ENCODE measurements around the gene RHCE. TPM values are rescaled to one million over a fixed set of nuclear protein-coding genes. Genes with fewer than 3 reads are reported as not detected.
A peak's percentile ranks its signal among the peaks of the same experiment; 100 is the strongest.

The RHCE gene
- total and polyA plus RNA-seq, 7 donors = 0.22 to 2.0 (median 0.88) TPM; not detected in 1

DNA sequence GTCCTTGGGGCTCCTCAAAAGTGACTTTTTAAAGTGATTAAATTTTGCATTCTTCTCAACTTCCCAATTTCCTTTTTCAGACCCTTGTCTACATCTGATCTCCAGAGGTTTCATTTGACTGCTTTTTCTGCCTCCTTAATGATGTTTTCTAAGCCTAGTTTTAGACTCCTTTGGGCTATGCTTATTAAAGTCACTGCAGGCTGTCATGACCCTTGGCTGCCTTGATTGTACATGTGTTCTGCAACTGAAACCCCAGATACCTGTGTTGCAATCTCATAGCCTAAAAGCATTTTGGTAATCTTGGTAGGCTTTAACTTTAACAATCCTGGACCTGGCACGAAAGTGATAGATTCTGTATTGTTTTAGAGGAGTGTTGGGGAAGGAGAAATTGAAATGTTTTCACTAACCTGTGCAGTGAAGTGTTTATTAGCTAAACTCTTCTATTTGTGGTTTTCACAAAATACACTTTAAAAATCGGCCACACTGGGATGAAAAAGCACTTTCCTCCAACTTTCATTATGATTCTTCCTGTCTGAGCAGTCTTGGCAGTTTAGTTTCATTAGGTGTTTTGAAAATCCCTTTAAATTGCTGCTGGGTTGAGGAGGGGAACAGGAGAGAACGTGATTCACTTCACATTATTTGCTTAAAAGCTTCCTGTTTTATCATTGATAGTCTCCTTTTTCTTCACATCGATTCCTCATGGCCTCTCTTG is 14.9 kb upstream of the RHCE start:
- intact Hi-C loops (cut with DNase I) = loop anchor here in 1 of 2 donors (5.0 kb wide), 1 partner anchor 37 kb away; no protein-coding TSS in a partner anchor
- peak overlapping the region; percentile 95 for H3K27ac ChIP-seq

DNA sequence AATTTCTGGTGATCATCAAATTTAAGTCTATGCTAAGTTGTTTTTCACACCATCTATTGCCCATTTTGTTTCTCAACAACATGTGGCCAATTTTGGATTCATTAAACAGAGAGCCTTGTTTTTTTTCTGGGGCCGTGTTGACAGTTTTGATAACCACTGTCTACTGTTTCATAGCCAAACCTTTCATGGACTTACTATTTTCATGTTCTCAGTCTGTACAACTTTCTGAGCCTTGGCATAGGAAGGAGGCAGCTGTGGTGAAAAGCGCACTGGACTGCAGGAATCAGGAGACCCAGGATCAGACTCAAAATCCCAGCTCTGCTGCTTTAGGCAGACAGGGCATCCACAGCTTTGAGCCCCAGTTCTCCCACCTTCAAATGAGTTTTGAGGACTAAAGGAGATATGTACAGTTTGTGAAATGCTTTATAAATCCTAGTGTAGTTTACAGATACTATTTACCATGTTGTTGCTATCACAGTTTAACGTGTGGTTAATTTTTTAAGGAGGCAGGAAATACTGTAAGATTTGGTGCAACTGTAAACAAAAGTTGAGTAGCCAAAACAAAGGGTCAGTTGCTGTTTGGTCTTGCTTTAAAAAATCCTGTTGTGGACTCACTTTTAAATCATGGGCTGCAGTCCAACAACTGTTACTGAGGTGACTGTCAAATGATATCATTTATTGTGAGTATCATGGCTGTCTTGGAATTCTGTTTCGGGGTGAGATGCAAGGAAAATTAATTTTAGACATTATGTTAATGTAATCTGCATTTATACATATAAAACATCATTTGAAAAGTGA is 13.0 kb upstream of the RHCE start:
- H3K36me3 ChIP-seq (ENCODE audit: insufficient read depth in 1 of 2, low read depth in 1 of 2) = peaks cover 0 to under 1% of the 10 kb centered on the region in 2 donors
- H3K4me1 ChIP-seq = peaks cover 55% of the 10 kb centered on the region
- no peak for DNase-seq
- H3K4me3 ChIP-seq = peak overlapping the region; percentile 94
- ATAC-seq = no peak
- peak overlapping the region; percentile 95 for H3K27ac ChIP-seq
- 3 to 13% (median 10%) methylated on average over 4 of the region's 4 CpGs for WGBS, 3 donors
- H3K9me3 ChIP-seq = no peaks in the 10 kb centered on the region
- TF ChIP-seq, protein P1, sequence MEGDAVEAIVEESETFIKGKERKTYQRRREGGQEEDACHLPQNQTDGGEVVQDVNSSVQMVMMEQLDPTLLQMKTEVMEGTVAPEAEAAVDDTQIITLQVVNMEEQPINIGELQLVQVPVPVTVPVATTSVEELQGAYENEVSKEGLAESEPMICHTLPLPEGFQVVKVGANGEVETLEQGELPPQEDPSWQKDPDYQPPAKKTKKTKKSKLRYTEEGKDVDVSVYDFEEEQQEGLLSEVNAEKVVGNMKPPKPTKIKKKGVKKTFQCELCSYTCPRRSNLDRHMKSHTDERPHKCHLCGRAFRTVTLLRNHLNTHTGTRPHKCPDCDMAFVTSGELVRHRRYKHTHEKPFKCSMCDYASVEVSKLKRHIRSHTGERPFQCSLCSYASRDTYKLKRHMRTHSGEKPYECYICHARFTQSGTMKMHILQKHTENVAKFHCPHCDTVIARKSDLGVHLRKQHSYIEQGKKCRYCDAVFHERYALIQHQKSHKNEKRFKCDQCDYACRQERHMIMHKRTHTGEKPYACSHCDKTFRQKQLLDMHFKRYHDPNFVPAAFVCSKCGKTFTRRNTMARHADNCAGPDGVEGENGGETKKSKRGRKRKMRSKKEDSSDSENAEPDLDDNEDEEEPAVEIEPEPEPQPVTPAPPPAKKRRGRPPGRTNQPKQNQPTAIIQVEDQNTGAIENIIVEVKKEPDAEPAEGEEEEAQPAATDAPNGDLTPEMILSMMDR (IDR thresholded peaks at IDR 0.05) = no peak
- intact Hi-C loops (cut with DNase I) = loop anchor here (5.0 kb wide), 2 partner anchors 191 to 364 kb away; no protein-coding TSS in a partner anchor
- H3K27me3 ChIP-seq (ENCODE audit: insufficient read depth in 3 of 3, low read length in 2 of 3) = no peaks in the 10 kb centered on the region

More for the DNA sequence above, 14.9 kb upstream of the RHCE start:
- Histone ChIP-seq H3K36me3 (ENCODE audit: insufficient read depth in 1 of 2, low read depth in 1 of 2) (no peaks in the 10 kb centered on the region), H3K9me3 (no peaks in the 10 kb centered on the region), H3K4me3 (peak overlapping the region; percentile 94), H3K27me3 (ENCODE audit: insufficient read depth in 3 of 3, low read length in 2 of 3) (no peaks in the 10 kb centered on the region), H3K4me1 (peaks cover 55% of the 10 kb centered on the region)
- TF ChIP-seq, protein P1 (IDR thresholded peaks at IDR 0.05) = no peak
- 14 to 28% (median 18%) methylated on average over 4 of the region's 4 CpGs for WGBS, 3 donors
- DNase-seq (no peak), ATAC-seq (peak in 2 of 4 donors; percentile 37 to 42)

DNA sequence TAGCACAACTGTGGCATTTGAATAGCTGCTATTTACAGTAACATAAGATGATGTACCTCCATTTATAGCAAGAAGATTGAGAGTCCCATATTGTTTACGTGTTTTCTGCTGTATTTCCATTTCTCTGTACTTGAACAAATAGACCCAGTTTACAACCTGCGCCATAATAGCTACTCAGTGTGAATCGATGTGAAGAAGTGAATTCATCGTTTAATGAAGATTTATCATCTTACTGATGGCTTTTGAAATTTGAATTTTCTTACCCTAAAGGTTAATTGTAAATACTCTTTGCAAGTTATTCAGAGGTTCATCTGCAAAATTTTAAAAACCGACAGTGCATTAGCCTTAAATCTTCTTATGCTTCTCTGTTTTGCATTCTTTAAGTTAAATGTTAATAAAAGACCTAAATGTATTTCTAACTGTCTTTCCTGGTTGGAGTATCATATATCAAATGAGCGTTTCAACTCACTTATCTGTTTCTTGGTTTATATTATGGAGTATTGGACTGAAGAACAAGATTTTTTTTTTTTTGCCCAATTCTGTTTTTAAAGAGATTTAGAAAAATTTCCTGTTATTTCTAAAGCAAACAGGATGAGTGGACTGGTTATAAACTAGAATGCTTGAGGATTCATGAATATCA is 12.2 kb upstream of the RHCE start:
- Histone ChIP-seq H3K36me3 (ENCODE audit: insufficient read depth in 1 of 2, low read depth in 1 of 2) (peaks cover 0 to 5% of the 10 kb centered on the region in 2 donors), H3K4me1 (peaks cover 50% of the 10 kb centered on the region), H3K9me3 (no peaks in the 10 kb centered on the region), H3K27ac (peak overlapping the region; percentile 95), H3K27me3 (ENCODE audit: insufficient read depth in 3 of 3, low read length in 2 of 3) (no peaks in the 10 kb centered on the region), H3K4me3 (peak overlapping the region; percentile 94)
- TF ChIP-seq, protein P1 (IDR thresholded peaks at IDR 0.05) = no peak
- intact Hi-C loops (cut with DNase I) = loop anchor here (5.0 kb wide), 2 partner anchors 191 to 364 kb away; no protein-coding TSS in a partner anchor
- ATAC-seq (no peak), DNase-seq (no peak)
- 34 to 55% (median 38%) methylated on average over 6 of the region's 6 CpGs for WGBS, 3 donors

DNA sequence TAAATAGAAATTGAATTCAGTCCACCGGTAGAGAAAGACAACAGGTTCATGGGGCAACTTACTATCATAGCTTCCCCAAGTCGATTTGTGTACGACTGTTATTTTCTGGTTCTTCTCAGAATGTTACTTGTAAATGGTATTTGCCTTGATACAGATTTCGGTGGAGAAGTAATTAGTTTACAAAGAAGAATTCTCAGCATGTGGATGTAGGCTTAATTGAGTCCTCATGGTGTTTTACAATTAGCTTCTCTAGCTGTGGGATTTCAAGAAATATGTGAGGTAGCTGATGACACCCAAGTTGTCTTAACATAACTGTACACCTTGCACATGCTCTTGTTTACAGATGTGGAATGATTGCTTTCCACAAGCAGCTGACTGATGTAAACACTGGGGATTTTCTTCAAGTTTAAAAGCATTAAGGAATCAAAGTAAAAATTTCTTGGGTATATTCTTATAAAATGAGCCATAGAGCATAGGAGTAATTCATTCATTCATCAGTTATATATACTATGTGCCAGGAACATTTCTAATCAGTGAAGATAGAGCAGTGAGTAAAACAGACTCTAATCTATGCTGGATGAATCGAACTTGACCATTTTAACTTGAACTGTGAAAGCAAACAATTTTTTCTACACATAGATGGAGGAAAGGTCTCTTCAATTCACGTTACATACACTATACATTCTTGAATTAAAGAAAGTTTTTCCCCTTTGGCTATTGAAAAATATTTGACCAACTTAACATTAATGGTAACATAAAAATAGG is 11.5 kb upstream of the RHCE start:
- ATAC-seq = no peak
- H3K27me3 ChIP-seq (ENCODE audit: insufficient read depth in 3 of 3, low read length in 2 of 3) = no peaks in the 10 kb centered on the region
- intact Hi-C loops (cut with DNase I) = loop anchor here (2.0 to 5.0 kb wide), 3 partner anchors 45 to 365 kb away; no protein-coding TSS in a partner anchor
- no peaks in the 10 kb centered on the region for H3K9me3 ChIP-seq
- H3K27ac ChIP-seq = peak overlapping the region; percentile 95
- 7 to 15% (median 8%) methylated on average over 6 of the region's 6 CpGs for WGBS, 3 donors
- no peak for DNase-seq
- peaks cover 50% of the 10 kb centered on the region for H3K4me1 ChIP-seq
- H3K4me3 ChIP-seq = peak overlapping the region; percentile 94
- TF ChIP-seq, protein P1 (IDR thresholded peaks at IDR 0.05) = no peak
- peaks cover 0 to 5% of the 10 kb centered on the region in 2 donors for H3K36me3 ChIP-seq (ENCODE audit: insufficient read depth in 1 of 2, low read depth in 1 of 2)
